ENCODE results near the gene OTUB2.

OTUB2 gene

GRCh38 chr14:94026173-94026888, at the start of gene OTUB2:
TSS of gene OTUB2 (plus strand) at chr14:94026340. CDS start at chr14:94026538, 198 bp downstream.
- TF ChIP-seq CTCF (IDR thresholded peaks at IDR 0.05; ENCODE audit: low read depth, low read length, missing control alignments): no peak
- peak; percentile 95 for DNase-seq (ENCODE audit: extremely low read depth, low read depth)
- H3K4me3 ChIP-seq (replicated peaks; ENCODE audit: low read depth, low read length): peak within 1 kb of the TSS; percentile 49

GRCh38 chr14:93976477-93977057, 49.6 kb upstream of the OTUB2 start, which contains the start of gene ASB2:
TSS of gene ASB2 (minus strand) at chr14:93976570. CDS start at chr14:93964539, 12,031 bp downstream.
- no peak within 1 kb of the TSS for H3K4me3 ChIP-seq (replicated peaks; ENCODE audit: low read depth, low read length)
- TF ChIP-seq CTCF (IDR thresholded peaks at IDR 0.05; ENCODE audit: low read depth, low read length, missing control alignments): no peak
- no peak for DNase-seq (ENCODE audit: extremely low read depth, low read depth)

- no peak for TF ChIP-seq CTCF (IDR thresholded peaks at IDR 0.05; ENCODE audit: low read depth, low read length, missing control alignments)
- H3K4me3 ChIP-seq (replicated peaks; ENCODE audit: low read depth, low read length): no peak overlapping the region
- DNase-seq (ENCODE audit: extremely low read depth, low read depth): no peak
Observed at GRCh38 chr14:93977171-93977570, 49.0 kb upstream of the OTUB2 start.

GRCh38 chr14:93977790-93978581, 48.2 kb upstream of the OTUB2 start:
- no peak for DNase-seq (ENCODE audit: extremely low read depth, low read depth)

GRCh38 chr14:93978735-93979134, 47.4 kb upstream of the OTUB2 start:
- no peak for TF ChIP-seq CTCF (IDR thresholded peaks at IDR 0.05; ENCODE audit: low read depth, low read length, missing control alignments)
- no peak overlapping the region for H3K4me3 ChIP-seq (replicated peaks; ENCODE audit: low read depth, low read length)
- DNase-seq (ENCODE audit: extremely low read depth, low read depth): no peak

More at GRCh38 chr14:93977790-93978581, 48.2 kb upstream of the OTUB2 start:
- TF ChIP-seq CTCF (IDR thresholded peaks at IDR 0.05; ENCODE audit: low read depth, low read length, missing control alignments): no peak
- H3K4me3 ChIP-seq (replicated peaks; ENCODE audit: low read depth, low read length): no peak overlapping the region

GRCh38 chr14:93980456-93981201, 45.5 kb upstream of the OTUB2 start:
- H3K4me3 ChIP-seq (replicated peaks; ENCODE audit: low read depth, low read length): no peak overlapping the region
- DNase-seq (ENCODE audit: extremely low read depth, low read depth): no peak
- TF ChIP-seq CTCF (IDR thresholded peaks at IDR 0.05; ENCODE audit: low read depth, low read length, missing control alignments): no peak
